ENCODE measurements around the gene NR1D1. TPM values are rescaled to one million over a fixed set of nuclear protein-coding genes. Genes with fewer than 3 reads are reported as not detected.

NR1D1 gene
- total and polyA plus RNA-seq, 2 of the 13 experiments (the other 11 are each of a cell fraction or from before 2014, with no cell fraction given) = 2.1 to 2.7 TPM

- TF ChIP-seq ZNF749 (CRISPR knock-in tag; IDR thresholded peaks at IDR 0.05; ENCODE audit: borderline replicate concordance) (no peak; the same call in 1 of the 2 replicates), ZBTB39 (CRISPR knock-in tag; IDR thresholded peaks at IDR 0.05) (0 out of 2 replicates have a peak, but pooled peaks have one; percentile 45), MAZ (IDR thresholded peaks at IDR 0.05; ENCODE audit: borderline replicate concordance, low read depth, low read length) (peak; percentile 62; the same call in 1 of the 2 replicates), MAZ (CRISPR knock-in tag; IDR thresholded peaks at IDR 0.05; ENCODE audit: low read depth) (no peak), MTF2 (CRISPR knock-in tag; IDR thresholded peaks at IDR 0.05; ENCODE audit: borderline replicate concordance) (no peak), HMG20B (CRISPR knock-in tag; conservative IDR thresholded peaks at IDR 0.05) (no peak), NPAS2 (CRISPR knock-in tag; IDR thresholded peaks at IDR 0.05; ENCODE audit: borderline replicate concordance) (no peak), KDM4B (CRISPR knock-in tag; IDR thresholded peaks at IDR 0.05) (no peak), KDM6A (CRISPR knock-in tag; IDR thresholded peaks at IDR 0.05; ENCODE audit: low read depth) (no peak), IRF1 (CRISPR knock-in tag; IDR thresholded peaks at IDR 0.05; ENCODE audit: low read depth) (no peak), KAT7 (CRISPR knock-in tag; IDR thresholded peaks at IDR 0.05; ENCODE audit: borderline replicate concordance) (no peak), ZKSCAN5 (CRISPR knock-in tag; IDR thresholded peaks at IDR 0.05) (no peak), MLLT10 (CRISPR knock-in tag; IDR thresholded peaks at IDR 0.05) (no peak), DMAP1 (CRISPR knock-in tag; IDR thresholded peaks at IDR 0.05) (peak; percentile 49; the same call in 1 of the 2 replicates), NBN (conservative IDR thresholded peaks at IDR 0.05) (no peak), AKNA (CRISPR knock-in tag; IDR thresholded peaks at IDR 0.05; ENCODE audit: borderline replicate concordance) (no peak), RXRA (CRISPR knock-in tag; IDR thresholded peaks at IDR 0.05) (no peak), HNRNPL (IDR thresholded peaks at IDR 0.05; ENCODE audit: low read depth, low read length) (no peak), ZNF468 (CRISPR knock-in tag; IDR thresholded peaks at IDR 0.05) (no peak), CTCF (CRISPR knock-in tag; IDR thresholded peaks at IDR 0.05) (0 out of 2 replicates have a peak, but pooled peaks have one; percentile 3)
Observed at GRCh38 chr17:40122999-40123810, 22.8 kb upstream of the NR1D1 start (continued).
